Heart right ventricle (tissue), 16 donors: ENCODE data around the gene WDR31. TPM values are rescaled to one million over a fixed set of nuclear protein-coding genes. Genes with fewer than 3 reads are reported as not detected.

Source experiments
- ATAC-seq, 8 donors: fragments of 200-7000 bp; cut with Tn5 transposase; one replicate each; pipeline ENCODE4 v1.9.1; 2020; ENCODE audit warnings: mild to moderate bottlenecking in 8 of 8, moderate library complexity in 8 of 8, moderate number of reproducible peaks in 1 of 8
- DNase-seq, 2 donors: peaks; one replicate each; pipeline ENCODE4 v3.0.0-alpha.2; 2020
- H3K27ac ChIP-seq, 10 donors: fragments of 200-600 bp; sonication (generic) in 2 of 10; one replicate each; pipeline versions ENCODE4 v1.5.0 to v1.8.0; 2020 to 2022; ENCODE audit warnings: mild to moderate bottlenecking in 3 of 10
- H3K27me3 ChIP-seq, 7 donors: fragments of 200-600 bp; one replicate each; pipeline ENCODE4 v1.8.0; 2021 to 2022; ENCODE audit warnings: mild to moderate bottlenecking in 2 of 7
- H3K36me3 ChIP-seq, 9 donors: fragments of 200-600 bp; sonication (generic) in 1 of 9; one replicate each; pipeline versions ENCODE4 v1.5.0 to v1.8.0; 2020 to 2022; ENCODE audit warnings: mild to moderate bottlenecking in 2 of 9
- H3K4me1 ChIP-seq, 9 donors: fragments of 200-600 bp; sonication (generic) in 1 of 9; one replicate each; pipeline versions ENCODE4 v1.5.0 to v1.8.0; 2020 to 2022; ENCODE audit warnings: mild to moderate bottlenecking in 4 of 9
- H3K4me3 ChIP-seq, 10 donors: fragments of 200-600 bp; sonication (generic) in 2 of 10; one replicate each; pipeline versions ENCODE4 v1.5.0 to v1.8.0; 2020 to 2022; ENCODE audit warnings: mild to moderate bottlenecking in 7 of 10, moderate library complexity in 2 of 10
- H3K9me3 ChIP-seq, 11 donors: fragments of 200-600 bp in 10 of 11; sonication (generic) in 2 of 11; one replicate each; pipeline versions ENCODE4 v1.5.0 to v1.8.0; 2013 to 2022; ENCODE audit warnings: mild to moderate bottlenecking in 2 of 11, control low read depth in 1 of 11, moderate library complexity in 1 of 11
- CTCF ChIP-seq, 9 donors: fragments of 200-600 bp; sonication (generic) in 2 of 9; IDR thresholded peaks; one replicate each; pipeline versions ENCODE4 v1.5.0 to v1.8.0; 2021 to 2022; ENCODE audit warnings: antibody characterized with exemption in 9 of 9, mild to moderate bottlenecking in 5 of 9, moderate library complexity in 1 of 9
- WGBS, 2 donors: extraction: QIAGEN DNeasy Blood & Tissue Kit; methylation state at CpG; one replicate each; pipeline ENCODE4 v1.1.7; 2013; ENCODE audit warnings: inconsistent platforms in 1 of 2; 5-methylcytosine and 5-hydroxymethylcytosine counted together
- intact Hi-C, 10 donors: fragments of 100-400 bp; cut with DNase I; formaldehyde crosslinking; loops; one replicate each; pipeline versions ENCODE4 v1.11.1 to v1.14.2; 2022
- polyA plus RNA-seq, 2 donors: library from polyadenylated mRNA; stranded (reverse); fragments of 200-250 nt; gene quantifications; one replicate each; pipeline ENCODE4 v1.2.3, GENCODE V29; 2013
- total RNA-seq, 10 donors: library from RNA; stranded (reverse); fragmentation: NEBNext Ultra II Directional in 3 of 10; extraction: Animal tissue kit (Norgen Biotek cat#: 25700) in 3 of 10; gene quantifications; one replicate each; pipeline versions ENCODE4 v1.2.1 to v1.2.4, GENCODE V29; 2021 to 2023
- donor health status: Arrhythmogenic right ventricular cardiomyopathy.
- donor health status: ischemic (EF 13 %, LVEDD 7.1; RV severe dilation, severe dysfunction).
- donor health status: healthy with polysubstance abuse.
- donor health status: DM: no; HTN: yes; CAD: no.
- donor health status: DM: no; HTN: no; CAD: no.
- donor health status: ischemic (EF 25% LVEDD 6.9; RV normal size, moderate dysfunction).
- donor health status: ischemic (EF 25% LVEDD 5.7; RV mildly dilated, moderate dysfunction).
- donor health status: healthy.
- donor health status: DM: yes; HTN: yes; CAD: no.
- donor health status: Ischemic cardiomyopathy.
- donor health status: ischemic (EF 35%, LVEDD 5.7; RV mildly dilated, moderate dysfunction).
- donor health status: nonischemic (EF 11% LVEDD 7.7; RV severe dilation, severe dysfunction).
- donor health status: DM: yes; HTN: yes; CAD: no.
- donor health status: PGD.
- donor health status: ischemic (EF 29% LVEDD 5.4; RV normal size, mild dysfunction).
- donor health status: nonischemic (EF 23%, LVEDD 6.1; RV moderate dilation, normal function).

Gene WDR31
- total and polyA plus RNA-seq, 12 donors, result 3.4 to 29.0 (median 18.1) TPM

DNA sequence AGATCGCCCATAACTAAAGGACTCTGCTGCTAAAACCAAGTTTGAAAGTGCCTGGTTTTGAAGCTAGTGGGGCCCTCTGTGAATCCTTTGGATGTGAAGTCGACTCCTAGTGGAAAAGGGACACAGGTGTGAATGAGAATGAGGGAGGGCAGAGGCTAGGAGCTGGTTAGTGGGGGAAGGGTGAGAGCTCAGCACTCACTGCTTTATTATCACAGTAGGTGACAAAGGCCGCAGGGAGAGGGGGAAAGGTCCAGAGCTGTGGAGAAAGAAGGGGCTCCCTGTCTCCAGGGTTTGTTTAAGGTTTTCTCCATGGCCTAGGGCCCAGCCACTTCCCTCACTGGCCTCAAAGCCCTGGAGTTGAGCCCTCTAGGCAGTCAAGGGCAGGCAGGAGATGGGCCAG is 33.2 kb upstream of the WDR31 start:
- Histone ChIP-seq H3K27me3 (no peaks in the 10 kb centered on the region), H3K9me3 (no peaks in the 10 kb centered on the region), H3K36me3 (peaks cover 0 to 27% (median 16%) of the 10 kb centered on the region in 9 donors), H3K4me3 (no peak overlapping the region), H3K27ac (no peak overlapping the region), H3K4me1 (peaks cover 0 to 22% (median 11%) of the 10 kb centered on the region in 9 donors)
- TF ChIP-seq CTCF (IDR thresholded peaks at IDR 0.05), result no peak
- intact Hi-C loops, result no loop called here
- no peak for ATAC-seq
- 70 to 71% methylated on average over 3 of the region's 3 CpGs for WGBS, 2 donors
- DNase-seq, result no peak

- no peak for TF ChIP-seq CTCF (IDR thresholded peaks at IDR 0.05)
- ATAC-seq (no peak), DNase-seq (no peak)
- Histone ChIP-seq H3K4me3 (no peak overlapping the region), H3K4me1 (peaks cover 0 to 20% (median 11%) of the 10 kb centered on the region in 9 donors), H3K27ac (no peak overlapping the region), H3K9me3 (no peaks in the 10 kb centered on the region), H3K36me3 (peaks cover 0 to 27% (median 16%) of the 10 kb centered on the region in 9 donors), H3K27me3 (no peaks in the 10 kb centered on the region)
- intact Hi-C loops, result no loop called here
- 81 to 84% methylated on average over 5 of the region's 5 CpGs for WGBS, 2 donors
These were observed 32.0 kb upstream of the WDR31 start for GRCh38 chr9:113372059-113372458.

DNA sequence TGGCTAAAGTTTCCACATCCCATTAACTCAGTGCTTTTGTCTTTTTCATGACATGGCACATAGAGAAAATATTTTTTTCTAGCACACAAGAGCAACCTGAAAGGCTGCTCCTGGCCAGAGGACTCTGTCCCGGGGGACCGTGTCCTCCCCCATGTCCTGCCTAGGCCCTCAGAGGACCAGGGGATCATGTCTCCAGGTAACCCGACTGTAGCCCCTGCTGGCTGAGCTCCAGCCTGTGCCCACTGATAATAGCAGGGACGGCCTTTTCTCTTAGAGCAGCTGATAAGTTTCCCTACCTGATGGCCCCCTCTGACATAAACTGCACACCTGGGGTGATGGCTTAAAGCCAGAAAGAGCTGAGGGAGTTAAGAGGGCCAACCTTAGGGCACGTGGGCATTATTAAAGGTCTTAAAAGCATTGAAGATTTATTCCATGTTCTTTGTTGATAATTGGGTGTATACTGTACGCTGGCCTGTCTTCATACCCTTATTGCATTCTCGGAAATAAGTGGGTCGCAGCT is 30.8 kb upstream of the WDR31 start:
- peaks cover 0 to 18% (median 6%) of the 10 kb centered on the region in 9 donors for H3K4me1 ChIP-seq
- H3K27me3 ChIP-seq, result no peaks in the 10 kb centered on the region
- WGBS, 2 donors, result 71 to 75% methylated on average over 8 of the region's 8 CpGs
- no peak for ATAC-seq
- H3K27ac ChIP-seq, result no peak overlapping the region
- intact Hi-C loops, result no loop called here
- H3K9me3 ChIP-seq, result no peaks in the 10 kb centered on the region
- DNase-seq, result no peak
- TF ChIP-seq CTCF (IDR thresholded peaks at IDR 0.05), result no peak
- no peak overlapping the region for H3K4me3 ChIP-seq
- H3K36me3 ChIP-seq, result peaks cover 0 to 27% (median 16%) of the 10 kb centered on the region in 9 donors

DNA sequence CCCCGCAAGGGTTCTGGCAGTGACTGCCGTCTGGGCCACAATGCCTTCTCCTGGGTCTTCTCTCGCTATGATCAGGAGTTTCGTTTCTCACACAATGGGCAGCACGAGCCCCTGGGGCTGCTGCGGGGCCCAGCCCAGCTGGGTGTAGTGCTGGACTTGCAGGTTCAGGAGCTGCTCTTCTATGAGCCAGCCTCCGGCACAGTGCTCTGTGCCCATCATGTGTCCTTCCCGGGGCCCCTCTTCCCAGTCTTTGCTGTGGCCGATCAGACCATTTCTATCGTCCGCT is 29.7 kb upstream of the WDR31 start:
- TF ChIP-seq CTCF (IDR thresholded peaks at IDR 0.05), result no peak
- Histone ChIP-seq H3K9me3 (no peaks in the 10 kb centered on the region), H3K4me1 (peaks cover 0 to 17% (median 0%) of the 10 kb centered on the region in 9 donors), H3K4me3 (no peak overlapping the region), H3K27me3 (no peaks in the 10 kb centered on the region), H3K36me3 (peaks cover 0 to 23% (median 13%) of the 10 kb centered on the region in 9 donors), H3K27ac (peak overlapping the region in 1 of 10 donors; percentile 22)
- intact Hi-C loops, result no loop called here
- 76% methylated on average over 11 of the region's 11 CpGs for WGBS, 2 donors
- no peak for DNase-seq
- peak in 2 of 8 donors; percentile 4 to 13 for ATAC-seq
